Esophagus (tissue), 2 donors: ENCODE measurements around the gene CTBP2. TPM values are rescaled to one million over a fixed set of nuclear protein-coding genes. Genes with fewer than 3 reads are reported as not detected.

Experiments used
- H3K27ac ChIP-seq, 2 donors: one replicate each; pipeline ENCODE4 v1.5.1; 2013; ENCODE audit warnings: low read depth in 2 of 2, mild to moderate bottlenecking in 2 of 2, inconsistent platforms in 1 of 2, low read length in 1 of 2, moderate library complexity in 1 of 2
- H3K27me3 ChIP-seq, 2 donors: one replicate each; pipeline ENCODE4 v1.6.1; 2013; ENCODE audit warnings: low read length in 2 of 2, control low read depth in 1 of 2, mild to moderate bottlenecking in 1 of 2; ENCODE audit not compliant: insufficient read depth in 2 of 2, control insufficient read depth in 1 of 2
- H3K36me3 ChIP-seq, 2 donors: one replicate each; pipeline ENCODE4 v1.6.1; 2013; ENCODE audit warnings: low read length in 1 of 2; ENCODE audit not compliant: control insufficient read depth in 2 of 2, insufficient read depth in 2 of 2
- H3K4me1 ChIP-seq, 2 donors: one replicate each; pipeline ENCODE4 v1.6.1; 2013; ENCODE audit warnings: low read length in 1 of 2; ENCODE audit not compliant: control insufficient read depth in 2 of 2, insufficient read depth in 2 of 2
- H3K4me3 ChIP-seq, 2 donors: one replicate each; pipeline ENCODE4 v1.5.1; 2013; ENCODE audit warnings: low read length in 2 of 2, mild to moderate bottlenecking in 2 of 2, low read depth in 1 of 2, moderate library complexity in 1 of 2
- H3K9me3 ChIP-seq, 2 donors: one replicate each; pipeline ENCODE4 v1.6.1; 2013; ENCODE audit warnings: mild to moderate bottlenecking in 2 of 2, low read depth in 1 of 2, low read length in 1 of 2, moderate library complexity in 1 of 2; ENCODE audit not compliant: control insufficient read depth in 2 of 2, insufficient read depth in 1 of 2
- WGBS, 2 donors: extraction: QIAGEN DNeasy Blood & Tissue Kit; methylation state at CpG; one replicate each; pipeline ENCODE4 v1.1.7; 2013; 5-methylcytosine and 5-hydroxymethylcytosine counted together
- polyA plus RNA-seq, 2 donors: library from polyadenylated mRNA; stranded (reverse); fragments of 200-250 nt; gene quantifications; one replicate each; pipeline ENCODE4 v1.2.3, GENCODE V29; 2013
- donor health status: healthy with polysubstance abuse.
- donor health status: Bipolar disorder and iron deficiency.

The CTBP2 gene
- polyA plus RNA-seq, 2 donors: 15.4 to 33.3 TPM

DNA sequence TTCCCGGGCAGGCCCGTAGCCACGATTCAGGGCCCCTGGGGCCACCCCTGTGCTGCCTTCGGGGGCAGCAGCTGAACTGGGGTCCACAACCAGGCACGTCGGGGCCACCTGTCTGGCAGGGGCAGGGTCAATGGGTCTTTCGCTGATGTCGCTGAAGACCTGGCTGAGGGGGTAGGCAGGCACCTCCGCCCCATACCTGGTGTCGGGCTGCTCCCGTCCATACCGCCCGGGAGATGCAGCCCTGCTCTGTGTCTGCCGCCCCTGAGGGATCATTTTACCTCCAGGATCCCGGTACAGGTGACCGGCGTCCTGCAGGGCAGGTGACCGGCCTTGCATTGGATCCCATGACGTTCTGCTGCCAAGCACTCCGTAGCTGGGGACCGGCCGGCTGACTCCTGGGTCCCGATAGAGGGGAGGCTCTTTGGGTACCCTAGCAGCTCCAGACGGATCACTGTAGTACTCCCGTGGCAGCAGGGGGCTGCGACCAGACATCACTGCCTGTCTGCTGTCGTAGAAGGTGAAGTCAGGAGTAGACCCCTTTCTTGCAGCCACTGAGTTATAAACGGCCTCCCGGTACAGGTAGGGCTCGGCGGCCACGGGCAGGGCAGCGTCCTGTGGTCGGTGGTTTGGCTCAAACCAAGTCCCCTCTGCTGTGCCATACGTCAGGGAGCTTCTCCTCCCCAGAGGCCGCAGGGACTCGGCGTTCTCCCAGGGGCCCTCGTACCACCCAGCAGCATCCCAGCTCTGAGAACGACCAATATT, 133.2 kb downstream of the CTBP2 start:
- H3K36me3 ChIP-seq: peaks cover 0 to 20% of the 10 kb centered on the region in 2 donors
- H3K4me1 ChIP-seq: peaks cover 0 to 8% of the 10 kb centered on the region in 2 donors
- H3K27ac ChIP-seq: no peak overlapping the region
- H3K9me3 ChIP-seq: no peaks in the 10 kb centered on the region
- H3K4me3 ChIP-seq: no peak overlapping the region
- no peaks in the 10 kb centered on the region for H3K27me3 ChIP-seq
- 94 to 95% methylated on average over 40 of the region's 40 CpGs for WGBS, 2 donors

DNA sequence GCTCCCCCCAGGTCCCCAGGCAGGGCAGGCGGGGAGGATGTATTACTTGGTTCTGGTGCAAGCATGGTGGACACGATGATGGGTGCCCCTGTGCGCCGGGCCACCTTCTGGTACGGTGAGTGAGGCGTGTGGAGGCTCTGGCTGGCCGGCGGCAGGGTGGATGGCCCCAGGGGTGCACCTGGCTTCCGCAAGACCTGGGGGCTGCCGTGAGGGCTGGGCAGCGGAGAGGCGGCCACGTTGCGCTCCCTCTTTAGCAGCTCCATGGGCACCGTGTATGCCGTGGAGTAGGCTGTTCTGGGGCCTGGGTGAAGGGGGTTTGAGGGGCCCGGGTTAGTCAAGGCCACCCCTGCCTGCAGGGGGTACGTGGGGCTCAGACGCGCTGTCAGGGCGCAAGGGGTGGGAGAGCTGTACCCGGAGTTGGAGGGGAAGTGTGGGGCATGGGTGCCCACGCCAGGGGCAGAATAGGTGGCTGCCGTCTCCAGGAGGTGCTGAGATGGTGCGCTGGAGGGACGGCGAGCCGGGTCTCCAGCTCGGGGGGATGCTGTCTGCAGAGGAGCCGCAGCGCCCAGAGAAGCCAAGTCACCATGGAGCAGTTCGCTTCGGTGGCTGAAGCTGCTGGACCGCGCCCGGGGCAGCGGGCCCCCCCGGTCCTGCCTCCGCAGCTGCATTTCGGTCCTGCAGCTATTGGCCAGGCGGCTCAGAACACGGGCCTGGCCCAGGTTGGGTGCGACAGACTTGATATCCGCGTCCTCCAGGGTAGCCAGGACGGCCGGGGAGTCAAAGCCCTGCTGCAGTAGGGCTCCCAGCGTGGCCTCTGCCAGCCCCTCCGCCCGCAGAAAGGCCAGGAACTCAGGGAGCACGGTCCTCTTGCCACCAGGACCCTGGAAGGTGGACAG, 134.1 kb downstream of the CTBP2 start:
- Histone ChIP-seq H3K4me1 (peaks cover 0 to 8% of the 10 kb centered on the region in 2 donors), H3K9me3 (no peaks in the 10 kb centered on the region), H3K27me3 (no peaks in the 10 kb centered on the region), H3K36me3 (peaks cover 0 to 18% of the 10 kb centered on the region in 2 donors), H3K4me3 (no peak overlapping the region), H3K27ac (no peak overlapping the region)
- WGBS, 2 donors: 95 to 97% methylated on average over 50 to 51 of the region's 51 CpGs

DNA sequence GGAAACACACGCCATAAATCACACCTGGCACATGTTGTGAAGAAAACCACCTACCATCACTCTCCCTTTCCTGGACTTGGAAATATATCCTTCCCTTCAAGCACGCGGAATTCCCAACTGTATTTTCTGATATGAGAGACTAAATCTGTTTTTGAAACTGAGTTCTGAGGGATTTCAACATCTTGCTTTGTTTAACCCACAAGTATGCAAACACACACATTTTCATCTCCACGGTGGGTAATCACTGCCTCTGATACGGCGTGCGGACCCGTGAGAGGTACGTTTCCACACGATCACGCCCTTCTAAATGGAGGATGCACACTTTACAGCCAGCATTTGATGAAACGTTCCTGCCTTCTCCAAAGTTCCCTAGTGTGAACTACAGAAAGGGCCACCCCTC, 135.0 kb downstream of the CTBP2 start:
- peaks cover 0 to 15% of the 10 kb centered on the region in 2 donors for H3K36me3 ChIP-seq

DNA sequence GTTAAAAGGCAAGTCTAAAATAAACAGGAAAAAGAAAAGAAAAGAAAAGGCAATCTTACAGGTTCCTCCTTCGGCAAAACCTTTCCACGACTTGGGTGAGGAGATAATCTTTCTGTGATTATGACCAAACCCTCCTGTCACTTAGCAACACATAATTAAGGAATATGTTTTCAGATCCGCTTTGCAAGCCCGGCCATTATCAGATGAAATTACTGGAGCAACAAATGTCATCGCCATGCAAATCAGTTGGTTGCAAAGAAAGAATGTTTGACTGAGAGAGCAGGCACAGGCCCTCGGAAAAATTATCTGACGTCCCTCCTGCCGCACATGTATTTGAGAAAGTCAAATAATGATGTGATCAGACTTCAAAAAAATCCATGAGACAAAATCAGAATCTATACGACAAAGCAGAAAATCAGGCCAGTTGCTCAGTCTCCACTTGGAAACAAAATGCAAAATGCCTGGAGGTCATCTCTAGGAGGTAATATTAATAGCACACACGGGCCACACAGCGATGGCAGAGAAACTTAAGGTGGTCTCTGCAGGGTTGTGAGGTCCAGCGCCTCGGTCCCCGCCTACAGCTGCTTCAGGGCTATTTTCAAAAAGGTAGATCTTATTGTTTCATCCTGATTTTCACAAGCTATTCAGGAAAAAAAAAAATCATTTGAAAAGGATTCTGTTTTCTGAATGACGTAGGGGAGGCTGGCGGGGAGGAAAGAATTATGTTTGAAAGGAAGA, 135.7 kb downstream of the CTBP2 start:
- H3K4me1 ChIP-seq: peaks cover 0 to 6% of the 10 kb centered on the region in 2 donors
- WGBS, 2 donors: 50 to 57% methylated on average over 16 of the region's 16 CpGs

More for the DNA sequence above, 135.0 kb downstream of the CTBP2 start:
- no peak overlapping the region for H3K4me3 ChIP-seq
- H3K27ac ChIP-seq: no peak overlapping the region
- no peaks in the 10 kb centered on the region for H3K27me3 ChIP-seq
- WGBS, 2 donors: 59 to 69% methylated on average over 12 of the region's 12 CpGs
- H3K4me1 ChIP-seq: peaks cover 0 to 6% of the 10 kb centered on the region in 2 donors
- no peaks in the 10 kb centered on the region for H3K9me3 ChIP-seq

DNA sequence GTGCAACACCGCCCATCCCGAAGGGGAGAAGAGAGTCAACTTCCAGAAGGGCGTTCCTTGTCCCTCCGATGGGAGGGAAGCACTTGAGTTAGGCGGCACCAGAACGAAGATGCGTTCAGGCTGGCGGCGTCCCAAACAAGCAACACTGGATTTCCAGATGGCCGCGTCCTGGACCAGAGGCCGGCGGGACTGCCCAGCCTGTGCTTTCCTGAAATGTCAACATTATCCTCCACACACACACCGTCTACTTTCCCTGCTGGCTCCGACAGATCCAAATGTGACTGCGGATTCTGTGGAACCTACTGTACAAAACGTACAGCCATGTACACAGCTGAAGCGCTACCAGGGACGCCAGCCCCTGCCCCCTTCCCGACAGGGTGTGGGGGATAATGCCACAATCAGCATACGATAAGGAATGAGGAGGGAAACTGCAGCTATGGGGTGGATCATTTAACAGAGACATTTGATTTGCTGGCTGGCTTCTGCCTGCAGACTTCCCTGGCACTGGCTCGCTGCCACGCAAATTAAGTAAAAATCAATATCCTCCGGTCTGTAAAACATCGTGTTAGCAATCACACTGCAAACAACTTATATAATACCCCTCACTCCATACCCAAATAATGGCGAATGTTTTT, 136.4 kb downstream of the CTBP2 start:
- H3K27me3 ChIP-seq: no peaks in the 10 kb centered on the region
- peaks cover 0 to 6% of the 10 kb centered on the region in 2 donors for H3K4me1 ChIP-seq
- no peak overlapping the region for H3K27ac ChIP-seq
- H3K4me3 ChIP-seq: no peak overlapping the region
- 41 to 45% methylated on average over 26 of the region's 26 CpGs for WGBS, 2 donors
- H3K36me3 ChIP-seq: peaks cover 0 to 15% of the 10 kb centered on the region in 2 donors
- no peaks in the 10 kb centered on the region for H3K9me3 ChIP-seq

More for the DNA sequence above, 135.7 kb downstream of the CTBP2 start:
- Histone ChIP-seq H3K27ac (no peak overlapping the region), H3K9me3 (no peaks in the 10 kb centered on the region), H3K36me3 (peaks cover 0 to 15% of the 10 kb centered on the region in 2 donors), H3K27me3 (no peaks in the 10 kb centered on the region), H3K4me3 (no peak overlapping the region)

DNA sequence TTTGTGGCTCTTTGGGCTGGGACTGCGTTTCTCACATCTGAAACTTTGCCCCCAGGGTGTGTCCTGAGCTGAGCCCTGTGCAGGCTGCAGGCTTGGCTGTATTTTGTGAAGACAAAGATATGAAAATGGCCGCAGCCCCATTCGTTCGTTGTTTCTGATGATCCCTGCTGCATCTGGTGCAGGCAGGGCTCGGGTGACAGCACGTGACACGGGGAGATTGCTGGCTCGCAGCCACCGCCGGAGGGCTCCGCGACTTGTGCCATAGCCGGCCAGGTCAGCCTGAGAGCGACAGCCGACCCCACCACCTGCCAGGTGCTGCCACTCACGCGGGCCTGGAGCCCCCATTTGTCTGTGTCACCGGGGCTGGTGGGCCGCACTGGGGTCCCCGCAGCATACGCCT, 137.1 kb downstream of the CTBP2 start:
- Histone ChIP-seq H3K36me3 (peaks cover 0 to 15% of the 10 kb centered on the region in 2 donors), H3K27me3 (no peaks in the 10 kb centered on the region), H3K4me1 (peaks cover 0 to 6% of the 10 kb centered on the region in 2 donors), H3K9me3 (no peaks in the 10 kb centered on the region), H3K27ac (no peak overlapping the region), H3K4me3 (no peak overlapping the region)
- 64 to 81% methylated on average over 21 of the region's 21 CpGs for WGBS, 2 donors

DNA sequence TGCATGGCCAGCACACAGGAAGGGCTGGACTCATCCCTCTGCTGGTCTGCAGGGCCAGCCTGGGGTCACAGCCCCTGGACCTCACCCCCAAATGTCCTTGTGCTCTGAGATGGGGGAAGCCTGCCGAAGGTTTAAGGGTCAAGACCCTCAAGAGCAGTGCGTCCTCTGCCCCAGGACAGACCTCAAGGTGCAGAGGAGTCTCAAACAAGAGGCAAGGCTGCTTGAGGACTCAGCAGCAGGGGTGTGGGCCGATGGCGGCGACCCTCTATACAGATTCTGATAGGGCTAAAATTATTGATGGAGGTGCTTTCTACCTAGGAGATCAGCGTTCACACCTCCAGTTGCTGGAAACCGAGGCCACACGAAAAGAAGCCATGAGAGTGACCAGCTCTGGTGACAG, 137.7 kb downstream of the CTBP2 start:
- 91 to 96% methylated on average over 8 of the region's 8 CpGs for whole genome bisulfite sequencing, 2 donors
- Histone ChIP-seq H3K4me3 (no peak overlapping the region), H3K4me1 (peaks cover 0 to 8% of the 10 kb centered on the region in 2 donors), H3K27me3 (no peaks in the 10 kb centered on the region), H3K36me3 (peaks cover 0 to 15% of the 10 kb centered on the region in 2 donors), H3K9me3 (no peaks in the 10 kb centered on the region), H3K27ac (no peak overlapping the region)

DNA sequence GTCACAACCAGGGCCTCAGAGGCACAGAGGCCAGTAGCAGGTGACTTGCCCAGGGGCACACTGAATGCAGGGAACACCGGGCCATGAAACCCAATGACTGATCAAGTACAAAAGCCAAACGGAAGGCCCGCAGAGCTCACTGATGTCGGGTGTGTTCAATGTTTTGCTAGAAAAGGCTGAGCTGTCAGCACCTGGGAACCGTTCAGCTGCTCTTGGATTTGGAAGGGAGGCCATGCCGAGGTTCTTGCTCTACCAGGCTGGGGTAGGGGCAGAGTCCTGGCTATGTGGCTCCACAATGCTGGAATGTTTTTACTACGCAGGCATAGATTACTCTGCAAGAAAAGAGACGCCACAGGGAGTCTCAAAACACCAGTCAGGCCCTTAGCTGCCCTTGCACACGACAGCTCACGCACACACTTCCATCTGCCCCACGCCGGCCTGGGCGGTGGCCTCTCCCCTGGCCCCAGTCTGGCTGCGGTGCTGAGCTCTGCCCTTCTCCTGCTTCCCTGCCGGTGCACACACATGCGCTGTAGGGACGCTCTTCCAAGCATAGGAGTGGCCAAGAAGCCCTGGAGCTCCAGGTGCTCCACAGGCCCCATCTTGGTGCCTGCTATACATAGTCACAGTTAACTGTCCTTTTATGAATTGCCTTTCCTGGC, 138.5 kb downstream of the CTBP2 start:
- Histone ChIP-seq H3K36me3 (peaks cover 0 to 15% of the 10 kb centered on the region in 2 donors), H3K27ac (no peak overlapping the region), H3K4me1 (peaks cover 0 to 10% of the 10 kb centered on the region in 2 donors), H3K27me3 (no peaks in the 10 kb centered on the region), H3K4me3 (no peak overlapping the region), H3K9me3 (no peaks in the 10 kb centered on the region)
- 72 to 88% methylated on average over 17 of the region's 17 CpGs for WGBS, 2 donors
